ENCODE results near the gene LRRC3.
A peak's percentile ranks its signal among the peaks of the same experiment; 100 is the strongest.

The LRRC3 gene

DNA sequence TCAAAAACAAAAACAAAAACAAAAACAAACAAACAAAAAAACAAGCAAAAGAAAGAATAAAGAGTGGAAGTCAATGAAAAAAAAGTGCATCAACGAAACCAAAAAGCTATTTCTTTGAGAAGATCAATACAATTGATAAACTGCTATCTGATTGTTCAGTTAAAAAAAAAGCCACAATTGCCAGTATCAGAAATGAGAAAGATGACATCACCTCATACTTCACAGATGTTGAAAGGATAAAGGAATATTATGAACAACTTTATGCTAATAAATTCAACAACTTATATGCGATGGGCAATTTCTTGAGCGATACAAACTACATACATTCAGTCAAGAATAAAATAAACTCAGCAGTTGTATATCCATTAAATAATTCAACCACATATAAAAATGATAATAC lies 2.2 kb upstream of the LRRC3 start:
- TF ChIP-seq YY1 (IDR thresholded peaks at IDR 0.05; ENCODE audit: low read depth) (no peak), EP300 (IDR thresholded peaks at IDR 0.05; ENCODE audit: borderline replicate concordance) (no peak), CREB1 (IDR thresholded peaks at IDR 0.05; ENCODE audit: low read depth) (no peak), EGR1 (IDR thresholded peaks at IDR 0.05) (no peak), ZBTB7A (IDR thresholded peaks at IDR 0.05; ENCODE audit: low read depth) (no peak), TCF12 (IDR thresholded peaks at IDR 0.05; ENCODE audit: low read depth) (no peak), TEAD4 (IDR thresholded peaks at IDR 0.05) (no peak), NFIC (IDR thresholded peaks at IDR 0.05) (no peak), CEBPB (IDR thresholded peaks at IDR 0.05) (no peak), RAD21 (IDR thresholded peaks at IDR 0.05; ENCODE audit: low read depth) (no peak), TAF1 (IDR thresholded peaks at IDR 0.05; ENCODE audit: low read depth) (no peak)
- TF ChIP-seq, protein P1, sequence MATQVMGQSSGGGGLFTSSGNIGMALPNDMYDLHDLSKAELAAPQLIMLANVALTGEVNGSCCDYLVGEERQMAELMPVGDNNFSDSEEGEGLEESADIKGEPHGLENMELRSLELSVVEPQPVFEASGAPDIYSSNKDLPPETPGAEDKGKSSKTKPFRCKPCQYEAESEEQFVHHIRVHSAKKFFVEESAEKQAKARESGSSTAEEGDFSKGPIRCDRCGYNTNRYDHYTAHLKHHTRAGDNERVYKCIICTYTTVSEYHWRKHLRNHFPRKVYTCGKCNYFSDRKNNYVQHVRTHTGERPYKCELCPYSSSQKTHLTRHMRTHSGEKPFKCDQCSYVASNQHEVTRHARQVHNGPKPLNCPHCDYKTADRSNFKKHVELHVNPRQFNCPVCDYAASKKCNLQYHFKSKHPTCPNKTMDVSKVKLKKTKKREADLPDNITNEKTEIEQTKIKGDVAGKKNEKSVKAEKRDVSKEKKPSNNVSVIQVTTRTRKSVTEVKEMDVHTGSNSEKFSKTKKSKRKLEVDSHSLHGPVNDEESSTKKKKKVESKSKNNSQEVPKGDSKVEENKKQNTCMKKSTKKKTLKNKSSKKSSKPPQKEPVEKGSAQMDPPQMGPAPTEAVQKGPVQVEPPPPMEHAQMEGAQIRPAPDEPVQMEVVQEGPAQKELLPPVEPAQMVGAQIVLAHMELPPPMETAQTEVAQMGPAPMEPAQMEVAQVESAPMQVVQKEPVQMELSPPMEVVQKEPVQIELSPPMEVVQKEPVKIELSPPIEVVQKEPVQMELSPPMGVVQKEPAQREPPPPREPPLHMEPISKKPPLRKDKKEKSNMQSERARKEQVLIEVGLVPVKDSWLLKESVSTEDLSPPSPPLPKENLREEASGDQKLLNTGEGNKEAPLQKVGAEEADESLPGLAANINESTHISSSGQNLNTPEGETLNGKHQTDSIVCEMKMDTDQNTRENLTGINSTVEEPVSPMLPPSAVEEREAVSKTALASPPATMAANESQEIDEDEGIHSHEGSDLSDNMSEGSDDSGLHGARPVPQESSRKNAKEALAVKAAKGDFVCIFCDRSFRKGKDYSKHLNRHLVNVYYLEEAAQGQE (IDR thresholded peaks at IDR 0.05; ENCODE audit: low read depth): no peak
- TF ChIP-seq, protein P2, sequence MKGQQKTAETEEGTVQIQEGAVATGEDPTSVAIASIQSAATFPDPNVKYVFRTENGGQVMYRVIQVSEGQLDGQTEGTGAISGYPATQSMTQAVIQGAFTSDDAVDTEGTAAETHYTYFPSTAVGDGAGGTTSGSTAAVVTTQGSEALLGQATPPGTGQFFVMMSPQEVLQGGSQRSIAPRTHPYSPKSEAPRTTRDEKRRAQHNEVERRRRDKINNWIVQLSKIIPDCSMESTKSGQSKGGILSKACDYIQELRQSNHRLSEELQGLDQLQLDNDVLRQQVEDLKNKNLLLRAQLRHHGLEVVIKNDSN (IDR thresholded peaks at IDR 0.05): no peak
- TF ChIP-seq, protein P3, sequence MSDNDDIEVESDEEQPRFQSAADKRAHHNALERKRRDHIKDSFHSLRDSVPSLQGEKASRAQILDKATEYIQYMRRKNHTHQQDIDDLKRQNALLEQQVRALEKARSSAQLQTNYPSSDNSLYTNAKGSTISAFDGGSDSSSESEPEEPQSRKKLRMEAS (IDR thresholded peaks at IDR 0.05): no peak

DNA sequence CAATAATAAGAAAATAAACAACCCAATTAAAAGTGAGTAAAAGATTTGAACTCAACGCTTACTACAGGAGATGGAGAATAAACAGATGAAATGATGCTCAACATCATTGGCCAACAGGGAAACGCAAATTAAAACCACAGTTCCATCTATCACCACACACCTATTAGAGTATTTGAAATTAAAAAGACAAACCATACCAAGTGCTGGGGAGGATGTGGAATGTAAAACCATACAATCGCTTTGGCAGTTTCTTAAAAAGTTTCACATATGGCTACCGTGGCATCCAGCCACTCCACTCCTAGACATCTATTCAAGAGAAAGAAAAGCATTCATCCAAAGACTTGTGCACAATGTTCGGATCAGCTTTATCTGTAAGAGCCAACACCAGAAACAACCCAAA lies 1.3 kb upstream of the LRRC3 start:
- no peak for TF ChIP-seq TCF12 (IDR thresholded peaks at IDR 0.05; ENCODE audit: low read depth)
- no peak for TF ChIP-seq YY1 (IDR thresholded peaks at IDR 0.05; ENCODE audit: low read depth)
- TF ChIP-seq ZBTB7A (IDR thresholded peaks at IDR 0.05; ENCODE audit: low read depth): no peak
- TF ChIP-seq CEBPB (IDR thresholded peaks at IDR 0.05): no peak
- TF ChIP-seq, protein P3 (IDR thresholded peaks at IDR 0.05): no peak
- no peak for TF ChIP-seq EP300 (IDR thresholded peaks at IDR 0.05; ENCODE audit: borderline replicate concordance)
- TF ChIP-seq TEAD4 (IDR thresholded peaks at IDR 0.05): no peak
- no peak for TF ChIP-seq EGR1 (IDR thresholded peaks at IDR 0.05)
- TF ChIP-seq TAF1 (IDR thresholded peaks at IDR 0.05; ENCODE audit: low read depth): no peak
- TF ChIP-seq RAD21 (IDR thresholded peaks at IDR 0.05; ENCODE audit: low read depth): no peak
- TF ChIP-seq FOXM1 (IDR thresholded peaks at IDR 0.05; ENCODE audit: borderline replicate concordance, low read depth): no peak
- TF ChIP-seq, protein P1 (IDR thresholded peaks at IDR 0.05; ENCODE audit: low read depth): no peak
- no peak for TF ChIP-seq NFIC (IDR thresholded peaks at IDR 0.05)
- no peak for TF ChIP-seq CREB1 (IDR thresholded peaks at IDR 0.05; ENCODE audit: low read depth)
- TF ChIP-seq, protein P2 (IDR thresholded peaks at IDR 0.05): no peak

DNA sequence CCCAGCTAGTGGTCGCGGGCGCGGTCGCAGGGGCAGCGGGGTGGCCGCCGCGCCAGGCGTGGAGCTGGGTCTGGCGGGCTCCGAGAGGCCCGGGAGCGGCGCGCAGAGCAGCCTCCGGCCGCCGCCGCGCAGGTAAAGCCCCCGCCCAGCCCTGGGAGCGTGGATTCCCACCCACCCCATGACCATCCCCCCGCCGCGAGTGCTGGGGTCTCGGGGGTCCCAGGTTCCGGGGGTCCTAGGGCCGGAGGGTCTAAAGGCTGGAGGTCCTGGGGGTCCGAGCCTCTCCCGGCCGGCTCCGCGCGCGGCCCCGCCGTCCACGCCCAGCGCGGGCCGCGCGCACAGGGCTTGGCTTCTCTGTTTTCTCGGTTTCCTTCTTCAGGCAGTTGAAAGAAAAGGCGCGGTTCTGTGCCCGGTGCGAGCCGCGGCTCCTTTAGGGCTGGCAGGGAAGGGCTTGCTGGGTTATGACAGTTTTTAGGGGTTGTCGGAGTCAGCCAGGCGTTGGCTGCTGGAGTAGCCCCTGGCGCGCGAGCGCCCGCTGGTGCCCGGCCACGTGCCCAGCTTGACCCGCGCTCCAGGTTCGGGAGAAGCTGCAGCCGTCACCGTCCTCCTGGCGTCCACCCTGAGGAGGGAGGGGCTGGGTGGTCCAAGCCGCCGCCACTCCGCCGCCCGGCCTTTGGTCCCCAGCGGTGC lies 359 bp downstream of the LRRC3 start:
- TF ChIP-seq, protein P3 (IDR thresholded peaks at IDR 0.05): peak; percentile 88
- TF ChIP-seq TCF12 (IDR thresholded peaks at IDR 0.05; ENCODE audit: low read depth): 0 out of 2 replicates have a peak, but pooled peaks have one; percentile 10
- 0 out of 2 replicates have a peak, but pooled peaks have one; percentile 3 for TF ChIP-seq TAF1 (IDR thresholded peaks at IDR 0.05; ENCODE audit: low read depth)
- peak; percentile 25; the same call in 1 of the 2 replicates for TF ChIP-seq RAD21 (IDR thresholded peaks at IDR 0.05; ENCODE audit: low read depth)
- TF ChIP-seq, protein P2 (IDR thresholded peaks at IDR 0.05): peak; percentile 78
- TF ChIP-seq FOXM1 (IDR thresholded peaks at IDR 0.05; ENCODE audit: borderline replicate concordance, low read depth): no peak
- no peak for TF ChIP-seq CEBPB (IDR thresholded peaks at IDR 0.05)

DNA sequence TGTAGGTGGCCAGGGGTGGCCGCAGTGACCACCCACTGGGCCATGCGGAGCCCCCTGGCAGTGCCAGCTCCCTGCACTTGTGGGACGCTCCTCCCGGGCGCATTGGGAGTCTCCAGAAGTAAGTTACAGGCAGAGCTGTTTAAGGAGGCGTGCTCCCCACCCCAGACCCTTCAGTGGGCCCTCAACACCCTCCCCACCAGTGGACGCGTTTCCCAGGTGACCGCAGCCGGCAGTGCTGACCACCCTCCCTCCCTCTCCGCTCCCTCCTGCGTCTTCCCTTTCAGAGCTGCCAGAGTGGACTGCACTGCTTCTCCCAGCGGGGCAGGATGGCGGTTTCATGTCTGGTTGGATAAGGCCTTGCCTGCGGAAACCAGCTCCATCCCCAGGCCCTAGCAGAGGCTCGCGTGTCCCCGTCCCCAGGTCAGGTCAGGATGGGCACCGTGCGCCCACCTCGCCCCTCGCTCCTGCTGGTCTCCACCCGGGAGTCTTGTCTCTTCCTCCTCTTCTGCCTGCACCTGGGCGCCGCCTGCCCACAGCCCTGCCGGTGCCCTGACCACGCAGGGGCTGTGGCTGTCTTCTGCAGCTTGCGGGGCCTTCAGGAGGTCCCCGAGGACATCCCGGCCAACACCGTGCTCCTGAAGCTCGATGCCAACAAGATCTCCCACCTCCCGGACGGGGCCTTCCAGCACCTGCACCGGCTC lies 1.1 kb downstream of the LRRC3 start:
- TF ChIP-seq NFIC (IDR thresholded peaks at IDR 0.05) (no peak), RAD21 (IDR thresholded peaks at IDR 0.05; ENCODE audit: low read depth) (no peak)
- TF ChIP-seq, protein P1 (IDR thresholded peaks at IDR 0.05; ENCODE audit: low read depth): no peak
